Activated T-cell treated with anti-CD3 and anti-CD28 coated beads for 48 hours (primary cell): ENCODE data around the gene KRT34.

Source experiments
- DNase-seq: peaks from one replicate; pipeline ENCODE4 v3.0.0-alpha.2; 2020; ENCODE audit warnings: low read depth

KRT34 gene

DNA sequence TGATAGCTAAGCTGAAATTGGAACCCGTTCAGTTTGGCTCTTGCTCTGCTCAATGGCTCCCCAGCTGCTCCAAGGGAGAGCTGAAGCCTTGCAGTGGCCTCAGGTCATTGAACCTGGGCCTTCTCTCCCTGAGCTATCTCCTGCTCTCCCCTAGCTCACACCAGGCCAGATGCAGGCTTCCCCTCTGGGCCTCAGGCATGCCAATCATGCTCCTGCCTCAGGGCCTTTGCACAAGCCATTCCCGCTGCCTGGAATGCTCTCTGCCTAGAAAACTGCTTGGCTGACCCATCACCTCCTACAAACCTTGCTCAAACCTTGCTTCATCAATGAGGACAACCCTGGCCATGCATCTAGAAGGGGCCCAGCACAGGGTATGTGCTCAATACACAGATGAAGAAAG is 49.9 kb downstream of the KRT34 start:
- no peak for DNase-seq

GRCh38 chr17:41331606-41332005 is 50.5 kb downstream of the KRT34 start:
- DNase-seq = no peak

DNA sequence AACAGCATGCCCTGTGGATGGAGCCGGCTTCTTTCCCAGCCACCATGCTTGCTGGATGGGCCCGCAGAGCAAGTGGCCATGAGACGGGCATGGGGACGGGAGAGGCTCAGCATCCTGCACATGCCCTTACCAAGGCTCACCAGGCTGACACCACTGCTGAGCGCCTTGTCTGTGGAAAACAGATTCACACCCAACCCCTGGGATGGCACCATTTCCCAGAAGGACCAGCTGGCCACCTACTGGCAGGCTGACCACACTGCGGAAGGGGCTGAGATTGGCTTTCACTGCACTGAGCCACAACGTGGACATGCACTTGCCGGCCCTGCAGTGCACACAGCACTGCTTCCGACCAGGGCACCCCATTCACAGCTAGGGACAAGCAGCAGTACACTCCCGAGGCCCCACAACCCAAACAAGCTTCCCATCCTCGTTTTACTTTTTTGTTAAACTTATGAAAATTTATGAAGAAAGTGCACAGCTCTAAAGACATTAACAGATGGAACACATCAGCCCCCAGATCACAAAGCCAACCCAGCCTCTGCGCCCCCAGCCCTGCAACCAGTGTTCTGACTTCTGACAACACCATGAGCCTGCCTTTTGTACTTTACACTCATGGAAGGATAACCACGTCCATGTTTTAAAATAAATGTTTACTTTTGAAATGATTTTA is 52.7 kb downstream of the KRT34 start:
- no peak for DNase-seq

- DNase-seq = no peak
These were observed 53.9 kb downstream of the KRT34 start for GRCh38 chr17:41328207-41328606.
